Adrenal gland (tissue), 12 donors: Measurements from ENCODE around the gene PACS1. TPM values are rescaled to one million over a fixed set of nuclear protein-coding genes. Genes with fewer than 3 reads are reported as not detected.
A peak's percentile ranks its signal among the peaks of the same experiment; 100 is the strongest.

Experiments
- DNase-seq, 7 donors: peaks; one replicate each; pipeline ENCODE4 v3.0.0-alpha.2; 2019 to 2020
- H3K27ac ChIP-seq, 5 donors: fragments of 200-600 bp; sonication (generic) in 4 of 5; 1 replicate in 3 of 5; 2 replicates in 2 of 5; pipeline versions ENCODE4 v1.5.1 to v1.8.0; 2016 to 2020; ENCODE audit warnings: mild to moderate bottlenecking in 1 of 5
- H3K27me3 ChIP-seq: fragments of 200-600 bp; 2 replicates; pipeline ENCODE4 v1.8.0; 2021
- H3K36me3 ChIP-seq, 2 donors: fragments of 200-600 bp; replicated peaks in 1 of 2; 1 replicate in 1 of 2; 2 replicates in 1 of 2; pipeline versions ENCODE4 v1.5.1 to v1.8.0; 2018 to 2022
- H3K4me1 ChIP-seq, 2 donors: fragments of 200-600 bp; replicated peaks in 1 of 2; 1 replicate in 1 of 2; 2 replicates in 1 of 2; pipeline versions ENCODE4 v1.5.1 to v1.8.0; 2018 to 2021
- H3K4me3 ChIP-seq, 4 donors: fragments of 200-600 bp; sonication (generic) in 3 of 4; one replicate each; pipeline ENCODE4 v1.5.1; 2016 to 2018
- H3K9me3 ChIP-seq, 3 donors: fragments of 200-600 bp; sonication (generic) in 1 of 3; replicated peaks in 1 of 3; 1 replicate in 2 of 3; 2 replicates in 1 of 3; pipeline versions ENCODE4 v1.5.1 to v1.8.0; 2016 to 2021
- POLR2A ChIP-seq, 2 donors: fragments of 450-650 bp; IDR thresholded peaks; one replicate each; pipeline ENCODE4 v1.6.1; 2017; ENCODE audit warnings: antibody characterized with exemption in 2 of 2, mild to moderate bottlenecking in 2 of 2, moderate library complexity in 1 of 2
- WGBS, 4 donors: extraction: QIAGEN DNeasy Blood & Tissue Kit in 2 of 4; methylation state at CpG; one replicate each; pipeline versions ENCODE4 v1.1.5 to v1.1.7; 2013 to 2017; 5-methylcytosine and 5-hydroxymethylcytosine counted together
- intact Hi-C, 2 donors: fragments of 100-400 bp; cut with DNase I; formaldehyde crosslinking; loops; one replicate each; pipeline versions ENCODE4 v1.14.1 to v1.15.0; 2022 to 2023
- polyA plus RNA-seq, 3 donors: library from polyadenylated mRNA; stranded (reverse); fragments of 200-250 nt in 2 of 3; fragments of 350-450 nt in 1 of 3; fragmentation: Illumina TruSeq in 1 of 3; extraction: RNeasy Lipid Tissue Mini Kit (QIAGEN cat#74804) in 1 of 3; gene quantifications; one replicate each; pipeline ENCODE4 v1.2.3, GENCODE V29; 2013 to 2014
- total RNA-seq, 9 donors: library from RNA; depleted of rRNA in 4 of 9; stranded (reverse); fragments of >200 nt in 4 of 9; fragments of 120-200 nt in 1 of 9; fragmentation: NEBNext Ultra II Directional in 1 of 9; extraction: Animal tissue kit (Norgen Biotek cat#: 25700) in 1 of 9; gene quantifications; one replicate each; pipeline versions ENCODE4 v1.1.0 to v1.2.4, GENCODE V29; 2013 to 2023
- TF ChIP-seq, protein P1 (sequence below), 6 experiments: fragments of 450-650 bp in 4 of 6; fragments of 200-600 bp in 2 of 6; sonication (generic) in 1 of 6; IDR thresholded peaks; 1 replicate in 5 of 6; 2 replicates in 1 of 6; pipeline versions ENCODE4 v1.5.1 to v1.8.0; 2016 to 2021; ENCODE audit warnings: antibody characterized with exemption in 6 of 6, mild to moderate bottlenecking in 2 of 6, moderate library complexity in 1 of 6
- donor health status: healthy with polysubstance abuse.
- donor health status: Bipolar disorder and iron deficiency.
- donor health status: DM: yes; HTN: yes; CAD: no.
- donor health status: DM: no; HTN: no; CAD: no.
- donor health status: DM: no; HTN: no; CAD: no.
- donor health status: DM: yes; HTN: yes; CAD: no.

Gene PACS1
- total and polyA plus RNA-seq, 12 donors: 21.1 to 60.5 (median 38.2) TPM

DNA sequence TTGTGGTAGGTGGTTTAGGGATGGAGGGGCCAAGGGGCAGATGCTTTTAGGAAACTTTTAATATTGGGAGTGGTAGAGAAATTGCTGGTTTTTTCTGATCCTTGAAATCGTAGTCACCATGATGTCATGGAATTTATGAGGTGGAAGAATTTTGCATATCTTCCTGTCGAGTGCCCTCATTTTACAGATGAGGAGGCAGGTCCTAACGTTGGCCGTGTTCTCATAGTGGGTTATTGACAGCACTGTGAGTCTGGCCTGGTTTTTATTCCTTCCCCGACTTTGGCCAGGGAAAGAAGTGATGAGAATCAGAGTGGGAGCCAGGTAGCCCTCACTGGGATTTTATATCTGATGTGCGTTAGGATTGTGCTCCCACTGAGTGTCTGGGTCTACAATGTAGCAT lies 8.8 kb upstream of the PACS1 start:
- intact Hi-C loops: no loop called here
- H3K4me1 ChIP-seq: no peaks in the 10 kb centered on the region
- TF ChIP-seq POLR2A (IDR thresholded peaks at IDR 0.05): no peak
- TF ChIP-seq, protein P1, sequence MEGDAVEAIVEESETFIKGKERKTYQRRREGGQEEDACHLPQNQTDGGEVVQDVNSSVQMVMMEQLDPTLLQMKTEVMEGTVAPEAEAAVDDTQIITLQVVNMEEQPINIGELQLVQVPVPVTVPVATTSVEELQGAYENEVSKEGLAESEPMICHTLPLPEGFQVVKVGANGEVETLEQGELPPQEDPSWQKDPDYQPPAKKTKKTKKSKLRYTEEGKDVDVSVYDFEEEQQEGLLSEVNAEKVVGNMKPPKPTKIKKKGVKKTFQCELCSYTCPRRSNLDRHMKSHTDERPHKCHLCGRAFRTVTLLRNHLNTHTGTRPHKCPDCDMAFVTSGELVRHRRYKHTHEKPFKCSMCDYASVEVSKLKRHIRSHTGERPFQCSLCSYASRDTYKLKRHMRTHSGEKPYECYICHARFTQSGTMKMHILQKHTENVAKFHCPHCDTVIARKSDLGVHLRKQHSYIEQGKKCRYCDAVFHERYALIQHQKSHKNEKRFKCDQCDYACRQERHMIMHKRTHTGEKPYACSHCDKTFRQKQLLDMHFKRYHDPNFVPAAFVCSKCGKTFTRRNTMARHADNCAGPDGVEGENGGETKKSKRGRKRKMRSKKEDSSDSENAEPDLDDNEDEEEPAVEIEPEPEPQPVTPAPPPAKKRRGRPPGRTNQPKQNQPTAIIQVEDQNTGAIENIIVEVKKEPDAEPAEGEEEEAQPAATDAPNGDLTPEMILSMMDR (IDR thresholded peaks at IDR 0.05): no peak
- H3K9me3 ChIP-seq: no peaks in the 10 kb centered on the region
- H3K27me3 ChIP-seq: no peaks in the 10 kb centered on the region
- peaks cover 0 to 99% of the 10 kb centered on the region in 2 donors for H3K36me3 ChIP-seq
- no peak for DNase-seq
- no peak overlapping the region for H3K4me3 ChIP-seq
- no peak overlapping the region for H3K27ac ChIP-seq
- 70 to 80% (median 78%) methylated on average over 6 of the region's 6 CpGs for WGBS, 4 donors

DNA sequence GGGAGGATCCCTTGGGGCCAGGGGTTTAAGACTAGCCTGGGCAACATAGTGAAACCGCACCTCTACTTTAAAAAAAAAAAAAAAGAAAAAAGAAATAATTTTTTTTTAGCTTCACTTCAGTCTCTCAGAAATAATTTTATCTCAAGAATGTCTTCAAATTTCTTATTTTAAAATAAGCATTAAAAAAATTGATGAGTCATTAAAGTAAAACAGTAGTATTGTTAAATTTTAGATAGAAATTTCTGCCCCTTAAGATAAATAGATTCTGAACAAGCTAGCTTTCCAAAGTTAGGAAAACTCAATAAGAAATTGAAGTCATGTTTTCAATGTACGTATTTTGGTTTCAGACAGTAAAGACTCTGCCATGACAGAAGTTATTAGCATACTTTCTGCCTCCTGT lies 7.7 kb upstream of the PACS1 start:
- no peak for DNase-seq
- WGBS, 4 donors: 92 to 95% (median 92%) methylated on average over 2 of the region's 2 CpGs
- H3K27me3 ChIP-seq: no peaks in the 10 kb centered on the region
- H3K9me3 ChIP-seq: no peaks in the 10 kb centered on the region
- H3K27ac ChIP-seq: no peak overlapping the region
- H3K36me3 ChIP-seq: peaks cover 0 to 99% of the 10 kb centered on the region in 2 donors
- no peak for TF ChIP-seq POLR2A (IDR thresholded peaks at IDR 0.05)
- TF ChIP-seq, protein P1 (IDR thresholded peaks at IDR 0.05): no peak
- H3K4me3 ChIP-seq: no peak overlapping the region
- H3K4me1 ChIP-seq: peaks cover 0 to 4% of the 10 kb centered on the region in 2 donors
- intact Hi-C loops: no loop called here

DNA sequence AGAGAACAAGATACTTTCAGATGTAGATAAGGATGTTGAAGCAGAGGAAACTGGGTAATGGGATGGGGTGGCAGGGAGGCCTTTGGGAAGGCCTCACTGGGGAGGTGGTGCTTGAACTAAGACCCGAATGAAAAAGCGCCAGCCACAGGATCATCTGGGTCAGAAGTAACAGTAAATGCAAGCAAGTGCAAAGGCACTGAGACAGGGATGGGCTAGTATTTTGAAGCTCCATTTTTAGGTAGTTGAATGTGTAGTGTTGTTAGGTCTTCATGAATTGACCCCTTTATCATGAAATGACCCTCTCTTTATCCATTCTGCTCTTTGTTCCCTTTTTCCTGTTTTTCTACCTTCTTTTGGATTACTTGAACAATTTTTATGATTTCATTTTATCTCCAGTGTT lies 6.2 kb upstream of the PACS1 start:
- WGBS, 4 donors: 97 to 100% (median 99%) methylated on average over 2 of the region's 2 CpGs
- Histone ChIP-seq H3K36me3 (peaks cover 0 to 95% of the 10 kb centered on the region in 2 donors), H3K27ac (no peak overlapping the region), H3K9me3 (no peaks in the 10 kb centered on the region), H3K27me3 (no peaks in the 10 kb centered on the region), H3K4me3 (no peak overlapping the region), H3K4me1 (peaks cover 5 to 17% of the 10 kb centered on the region in 2 donors)
- DNase-seq: peak in 1 of 7 donors; percentile 3
- intact Hi-C loops: no loop called here
- TF ChIP-seq POLR2A (IDR thresholded peaks at IDR 0.05): no peak
- TF ChIP-seq, protein P1 (IDR thresholded peaks at IDR 0.05): no peak

DNA sequence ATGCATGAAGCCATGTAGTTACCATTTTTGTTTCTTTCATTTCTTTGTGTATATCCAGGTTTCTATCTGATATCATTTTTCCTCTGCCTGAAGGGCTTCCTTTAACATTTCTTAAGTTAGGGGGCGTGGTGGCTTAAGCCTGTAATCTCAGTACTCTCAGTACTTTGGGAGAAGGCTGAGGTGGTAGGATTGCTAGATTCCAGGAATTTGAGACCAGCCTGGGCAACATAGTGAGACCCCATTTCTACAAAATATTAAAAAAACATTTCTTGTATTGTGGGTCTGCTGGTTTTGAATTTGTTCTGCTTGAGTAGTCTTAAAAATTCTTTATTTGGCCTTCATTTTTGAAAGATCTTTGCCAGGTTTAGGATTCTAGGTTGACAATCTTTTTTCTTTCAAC lies 5.5 kb upstream of the PACS1 start:
- Histone ChIP-seq H3K27ac (no peak overlapping the region), H3K9me3 (no peaks in the 10 kb centered on the region), H3K27me3 (no peaks in the 10 kb centered on the region), H3K4me1 (peaks cover 12 to 24% of the 10 kb centered on the region in 2 donors), H3K36me3 (peaks cover 0 to 88% of the 10 kb centered on the region in 2 donors), H3K4me3 (no peak overlapping the region)
- intact Hi-C loops: no loop called here
- no peak for DNase-seq
- 94 to 100% (median 99%) methylated on average over 1 of the region's 1 CpG for WGBS, 4 donors
- TF ChIP-seq, protein P1 (IDR thresholded peaks at IDR 0.05): no peak
- TF ChIP-seq POLR2A (IDR thresholded peaks at IDR 0.05): no peak
